ENCODE data around the gene OR56A3.

OR56A3 gene

DNA sequence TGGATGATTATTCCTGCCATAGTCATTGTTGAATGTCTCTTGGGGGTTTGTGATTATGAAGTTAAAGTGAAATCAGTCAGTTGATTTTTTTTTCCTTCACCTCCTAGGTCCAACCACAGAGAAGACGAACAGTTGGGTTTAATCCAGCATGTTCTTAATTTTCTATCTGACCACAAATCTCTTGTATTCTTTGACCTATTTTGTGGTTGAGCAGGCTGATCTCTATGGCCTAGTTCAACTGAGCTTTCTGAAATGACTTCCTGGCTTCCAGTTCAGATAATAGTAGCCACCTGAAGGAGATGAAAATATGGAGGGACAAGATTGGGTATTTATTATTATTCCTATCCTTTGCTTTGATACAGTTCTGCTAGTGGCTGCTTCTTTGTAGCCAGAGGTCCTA is 31.5 kb downstream of the OR56A3 start:
- no peak overlapping the region for H3K4me3 ChIP-seq (ENCODE audit: low read length)
- no peak overlapping the region for H3K27ac ChIP-seq (ENCODE audit: low read depth, low read length)
- no peaks in the 10 kb centered on the region for H3K27me3 ChIP-seq (ENCODE audit: insufficient read depth, low read length)
- no peaks in the 10 kb centered on the region for H3K36me3 ChIP-seq (ENCODE audit: insufficient read depth, low read length)
- 100% methylated on average over 1 of the region's 1 CpG for WGBS
- H3K4me1 ChIP-seq (ENCODE audit: insufficient read depth, low read length) = no peaks in the 10 kb centered on the region
- no peak overlapping the region for H3K9ac ChIP-seq (ENCODE audit: low read depth, low read length)
- H3K9me3 ChIP-seq (ENCODE audit: insufficient read depth, low read depth, low read length) = no peaks in the 10 kb centered on the region

DNA sequence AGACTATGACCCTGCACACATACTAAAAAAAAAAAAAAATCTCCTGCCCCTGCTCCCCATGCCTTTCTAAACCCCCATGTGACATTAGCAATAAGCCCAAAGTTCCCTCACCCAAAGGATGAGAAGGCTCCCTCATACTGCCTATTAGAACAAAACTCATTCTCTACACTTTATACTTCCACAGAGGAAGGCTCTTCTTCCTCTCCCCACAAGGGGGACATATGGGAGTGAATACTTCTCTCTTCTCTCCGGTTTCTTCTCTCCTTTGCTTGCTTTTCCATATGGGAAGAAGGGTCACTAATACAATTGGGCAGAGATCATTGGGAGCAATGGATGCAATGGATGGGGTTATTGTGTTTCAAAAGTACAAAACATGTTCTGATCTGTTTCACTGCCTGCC is 41.4 kb downstream of the OR56A3 start:
- WGBS = no CpG with 5 or more reads among the region's 1 CpG
- no peaks in the 10 kb centered on the region for H3K27me3 ChIP-seq (ENCODE audit: insufficient read depth, low read length)

DNA sequence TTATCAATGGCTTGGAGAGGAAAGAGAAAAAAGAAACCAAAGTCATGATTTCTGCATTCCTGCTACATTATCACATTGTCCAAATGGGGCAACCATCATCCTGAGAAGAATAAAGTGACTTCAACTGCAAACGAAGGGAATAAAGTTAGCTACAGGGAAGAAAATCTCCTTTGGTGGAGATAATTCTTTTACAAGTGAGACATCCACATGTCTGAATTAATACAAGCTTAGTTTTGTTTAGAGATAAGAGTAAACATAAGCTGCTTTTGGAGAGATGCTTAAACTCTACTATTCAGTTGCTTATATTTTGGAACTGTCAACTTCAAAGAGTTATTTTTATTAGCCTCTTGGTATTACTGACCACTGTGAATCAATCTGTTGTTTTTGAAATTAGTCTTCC is 44.8 kb downstream of the OR56A3 start, which contains the start of gene OR52L1:
Gene OR52L1, minus strand, starts transcription at position 101 of the 400 bp plus-strand sequence. Its CDS starts 55 bp downstream, at position 46.
- Histone ChIP-seq H3K36me3 (ENCODE audit: insufficient read depth, low read length) (no peaks in the 10 kb centered on the region), H3K27ac (ENCODE audit: low read depth, low read length) (no peak within 1 kb of the TSS), H3K9ac (ENCODE audit: low read depth, low read length) (no peak within 1 kb of the TSS), H3K9me3 (ENCODE audit: insufficient read depth, low read depth, low read length) (no peaks in the 10 kb centered on the region), H3K4me3 (ENCODE audit: low read length) (no peak within 1 kb of the TSS), H3K27me3 (ENCODE audit: insufficient read depth, low read length) (no peaks in the 10 kb centered on the region), H3K4me1 (ENCODE audit: insufficient read depth, low read length) (no peaks in the 10 kb centered on the region)
- 90% methylated on average over 1 of the region's 1 CpG for WGBS

More for the DNA sequence above, 41.4 kb downstream of the OR56A3 start:
- Histone ChIP-seq H3K9me3 (ENCODE audit: insufficient read depth, low read depth, low read length) (no peaks in the 10 kb centered on the region), H3K4me1 (ENCODE audit: insufficient read depth, low read length) (no peaks in the 10 kb centered on the region), H3K36me3 (ENCODE audit: insufficient read depth, low read length) (no peaks in the 10 kb centered on the region), H3K9ac (ENCODE audit: low read depth, low read length) (no peak overlapping the region), H3K4me3 (ENCODE audit: low read length) (no peak overlapping the region), H3K27ac (ENCODE audit: low read depth, low read length) (no peak overlapping the region)

DNA sequence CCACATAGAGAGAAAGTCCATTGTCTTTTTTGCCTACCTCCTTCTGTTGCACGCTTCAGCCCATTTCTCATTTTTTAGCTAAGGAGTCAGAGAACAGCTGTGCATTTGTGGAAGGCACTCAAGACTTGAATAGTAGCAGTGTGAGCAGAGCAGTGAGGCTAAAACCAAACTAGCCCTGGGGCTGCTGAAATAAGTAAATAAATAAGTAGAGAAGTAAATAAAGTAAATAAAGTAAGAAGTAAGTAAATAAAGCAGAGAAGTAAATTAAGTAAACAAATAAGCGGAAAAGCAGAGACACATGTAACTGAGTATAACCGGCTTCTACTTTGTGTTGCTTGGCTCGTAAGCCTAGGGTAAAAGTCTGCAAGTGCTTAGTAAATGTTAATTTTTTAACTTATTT is 47.2 kb downstream of the OR56A3 start:
- Histone ChIP-seq H3K4me3 (ENCODE audit: low read length) (no peak overlapping the region), H3K27me3 (ENCODE audit: insufficient read depth, low read length) (no peaks in the 10 kb centered on the region), H3K27ac (ENCODE audit: low read depth, low read length) (no peak overlapping the region), H3K9me3 (ENCODE audit: insufficient read depth, low read depth, low read length) (no peaks in the 10 kb centered on the region), H3K4me1 (ENCODE audit: insufficient read depth, low read length) (no peaks in the 10 kb centered on the region), H3K36me3 (ENCODE audit: insufficient read depth, low read length) (no peaks in the 10 kb centered on the region), H3K9ac (ENCODE audit: low read depth, low read length) (no peak overlapping the region)
- 98% methylated on average over 4 of the region's 4 CpGs for WGBS

DNA sequence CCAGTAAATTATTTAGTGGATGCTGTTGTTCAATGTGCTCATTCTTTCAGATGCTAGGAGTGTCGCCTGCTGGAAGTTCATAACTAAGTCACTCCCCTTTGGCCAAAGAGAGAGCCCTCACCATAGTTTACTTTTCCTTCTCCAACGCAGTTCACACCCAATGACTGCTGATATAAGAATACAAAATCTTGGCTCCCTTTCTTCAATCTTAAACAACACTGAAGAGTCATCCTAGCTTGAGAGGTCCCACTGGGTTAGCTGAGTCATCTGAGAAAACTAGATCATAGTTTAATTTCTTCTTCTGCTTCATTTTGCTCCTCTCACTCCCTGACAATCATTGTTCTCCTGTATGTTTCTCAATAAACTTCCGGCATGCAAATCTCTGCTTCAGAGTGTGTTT is 50.1 kb downstream of the OR56A3 start:
- 92% methylated on average over 3 of the region's 3 CpGs for WGBS
- no peak overlapping the region for H3K9ac ChIP-seq (ENCODE audit: low read depth, low read length)
- no peaks in the 10 kb centered on the region for H3K27me3 ChIP-seq (ENCODE audit: insufficient read depth, low read length)
- H3K9me3 ChIP-seq (ENCODE audit: insufficient read depth, low read depth, low read length) = no peaks in the 10 kb centered on the region
- H3K4me3 ChIP-seq (ENCODE audit: low read length) = no peak overlapping the region
- H3K4me1 ChIP-seq (ENCODE audit: insufficient read depth, low read length) = no peaks in the 10 kb centered on the region
- no peak overlapping the region for H3K27ac ChIP-seq (ENCODE audit: low read depth, low read length)
- H3K36me3 ChIP-seq (ENCODE audit: insufficient read depth, low read length) = no peaks in the 10 kb centered on the region

DNA sequence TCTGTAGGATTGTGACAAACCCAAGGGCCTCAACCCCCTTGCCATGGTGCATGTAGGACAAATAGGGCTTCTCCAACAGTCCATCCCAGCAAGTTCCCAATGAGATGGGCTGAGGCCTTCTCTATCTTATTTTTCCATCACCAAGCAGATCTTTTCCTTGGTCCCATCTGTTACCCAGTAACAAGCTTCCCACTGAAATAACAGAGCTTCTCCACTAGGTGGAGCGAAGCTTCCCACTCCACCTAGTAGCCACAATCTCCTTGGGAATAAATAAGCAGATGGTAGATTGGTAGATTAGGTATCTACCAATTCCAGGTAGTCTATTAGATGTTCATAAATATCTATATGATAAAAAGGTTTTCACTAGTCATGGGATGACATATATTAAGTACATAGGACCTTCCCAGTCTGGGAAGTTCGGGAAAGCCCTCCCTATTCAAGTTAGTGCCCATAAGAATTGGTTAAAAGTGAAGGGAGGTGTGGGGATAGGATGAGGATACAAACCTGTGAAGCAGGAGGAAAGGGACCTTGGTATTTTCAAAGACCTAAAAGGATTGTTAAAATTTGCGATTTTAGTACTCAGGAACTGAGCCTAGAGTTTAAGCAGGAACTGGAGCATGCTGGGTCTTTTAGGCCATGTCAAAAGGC is 50.7 kb downstream of the OR56A3 start:
- H3K9ac ChIP-seq (ENCODE audit: low read depth, low read length) = no peak overlapping the region
- H3K9me3 ChIP-seq (ENCODE audit: insufficient read depth, low read depth, low read length) = no peaks in the 10 kb centered on the region
- H3K27ac ChIP-seq (ENCODE audit: low read depth, low read length) = no peak overlapping the region
- H3K4me3 ChIP-seq (ENCODE audit: low read length) = no peak overlapping the region
- 80% methylated on average over 2 of the region's 3 CpGs for WGBS
- no peaks in the 10 kb centered on the region for H3K36me3 ChIP-seq (ENCODE audit: insufficient read depth, low read length)
- H3K27me3 ChIP-seq (ENCODE audit: insufficient read depth, low read length) = no peaks in the 10 kb centered on the region
- H3K4me1 ChIP-seq (ENCODE audit: insufficient read depth, low read length) = no peaks in the 10 kb centered on the region

DNA sequence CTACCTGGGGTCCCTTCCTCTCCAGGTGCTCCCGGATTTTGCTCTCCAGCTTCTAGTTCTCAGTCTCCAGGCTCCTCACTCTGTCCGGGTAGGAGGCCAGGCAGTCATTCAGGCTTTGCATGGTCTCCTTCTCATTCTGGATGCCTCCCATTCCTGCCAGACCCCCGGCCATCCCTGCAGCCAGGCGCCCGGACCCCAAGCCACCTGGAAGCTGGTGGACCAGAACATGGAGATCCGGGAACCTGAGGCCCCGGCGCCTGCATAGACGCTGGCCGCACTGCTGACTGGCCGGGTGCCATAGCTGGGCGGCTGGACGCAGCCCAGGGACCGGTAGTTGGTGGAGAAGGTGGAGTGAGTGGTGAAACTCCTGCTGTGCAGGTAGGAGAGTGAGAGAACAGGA is 52.7 kb downstream of the OR56A3 start:
- H3K27ac ChIP-seq (ENCODE audit: low read depth, low read length) = no peak overlapping the region
- WGBS = 90% methylated on average over 14 of the region's 14 CpGs

More for the DNA sequence above, 52.7 kb downstream of the OR56A3 start:
- H3K9me3 ChIP-seq (ENCODE audit: insufficient read depth, low read depth, low read length) = no peaks in the 10 kb centered on the region
- H3K36me3 ChIP-seq (ENCODE audit: insufficient read depth, low read length) = no peaks in the 10 kb centered on the region
- H3K27me3 ChIP-seq (ENCODE audit: insufficient read depth, low read length) = no peaks in the 10 kb centered on the region
- H3K4me1 ChIP-seq (ENCODE audit: insufficient read depth, low read length) = no peaks in the 10 kb centered on the region
- H3K9ac ChIP-seq (ENCODE audit: low read depth, low read length) = no peak overlapping the region
- H3K4me3 ChIP-seq (ENCODE audit: low read length) = no peak overlapping the region
